ENCODE measurements around the gene EPHA4. TPM values are rescaled to one million over a fixed set of nuclear protein-coding genes. Genes with fewer than 3 reads are reported as not detected.

The EPHA4 gene
- total RNA-seq, 4 donors from 2014 or later = 3.5 to 16.5 (median 12.4) TPM

DNA sequence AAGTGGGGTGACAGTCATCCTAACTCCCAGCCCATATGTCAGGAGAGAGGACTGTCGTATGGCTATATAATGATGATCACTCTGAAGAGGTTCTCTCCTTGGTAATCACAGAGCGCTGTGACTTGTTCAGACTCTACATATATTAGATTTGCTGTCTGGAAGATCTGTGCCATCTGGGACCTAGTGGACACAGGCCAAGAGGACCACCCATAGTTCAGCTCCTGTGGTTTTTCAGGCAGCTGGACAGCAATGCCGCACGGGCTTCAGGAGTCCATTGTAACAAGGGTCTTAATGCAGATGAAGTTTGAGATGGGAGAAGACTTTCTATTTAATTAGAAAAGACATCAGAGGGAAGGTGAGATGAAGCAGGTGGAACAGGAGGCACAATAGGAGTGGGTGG lies 40.1 kb upstream of the EPHA4 start:
- H3K27ac ChIP-seq = no peak overlapping the region
- no peak for DNase-seq
- H3K9me3 ChIP-seq = no peaks in the 10 kb centered on the region
- H3K4me1 ChIP-seq = no peaks in the 10 kb centered on the region
- H3K27me3 ChIP-seq = no peaks in the 10 kb centered on the region
- no peak overlapping the region for H3K4me3 ChIP-seq
- H3K36me3 ChIP-seq = no peaks in the 10 kb centered on the region
- TF ChIP-seq, protein P1, sequence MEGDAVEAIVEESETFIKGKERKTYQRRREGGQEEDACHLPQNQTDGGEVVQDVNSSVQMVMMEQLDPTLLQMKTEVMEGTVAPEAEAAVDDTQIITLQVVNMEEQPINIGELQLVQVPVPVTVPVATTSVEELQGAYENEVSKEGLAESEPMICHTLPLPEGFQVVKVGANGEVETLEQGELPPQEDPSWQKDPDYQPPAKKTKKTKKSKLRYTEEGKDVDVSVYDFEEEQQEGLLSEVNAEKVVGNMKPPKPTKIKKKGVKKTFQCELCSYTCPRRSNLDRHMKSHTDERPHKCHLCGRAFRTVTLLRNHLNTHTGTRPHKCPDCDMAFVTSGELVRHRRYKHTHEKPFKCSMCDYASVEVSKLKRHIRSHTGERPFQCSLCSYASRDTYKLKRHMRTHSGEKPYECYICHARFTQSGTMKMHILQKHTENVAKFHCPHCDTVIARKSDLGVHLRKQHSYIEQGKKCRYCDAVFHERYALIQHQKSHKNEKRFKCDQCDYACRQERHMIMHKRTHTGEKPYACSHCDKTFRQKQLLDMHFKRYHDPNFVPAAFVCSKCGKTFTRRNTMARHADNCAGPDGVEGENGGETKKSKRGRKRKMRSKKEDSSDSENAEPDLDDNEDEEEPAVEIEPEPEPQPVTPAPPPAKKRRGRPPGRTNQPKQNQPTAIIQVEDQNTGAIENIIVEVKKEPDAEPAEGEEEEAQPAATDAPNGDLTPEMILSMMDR (IDR thresholded peaks at IDR 0.05) = no peak
- TF ChIP-seq POLR2A (IDR thresholded peaks at IDR 0.05) = no peak

DNA sequence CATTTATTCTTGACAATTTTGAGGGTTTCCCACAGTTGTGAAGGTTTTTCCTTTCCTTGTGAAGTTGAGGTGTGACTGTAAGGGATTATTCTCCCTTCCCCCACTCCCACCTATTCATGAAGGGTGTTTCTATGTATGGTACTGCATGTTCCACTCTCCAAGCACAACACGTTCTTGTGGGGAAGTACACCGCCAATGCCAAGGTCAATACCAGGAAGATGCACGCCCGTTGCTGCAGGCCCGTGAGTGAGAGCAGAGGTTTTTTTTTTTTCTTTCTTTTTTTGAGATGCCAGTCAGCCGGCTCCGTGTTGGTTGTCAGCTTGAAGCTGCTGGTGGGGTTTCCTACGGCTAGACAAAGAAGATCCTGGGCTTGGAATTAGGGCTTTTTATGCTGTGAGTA lies 38.6 kb upstream of the EPHA4 start:
- Histone ChIP-seq H3K9me3 (no peaks in the 10 kb centered on the region), H3K27ac (no peak overlapping the region), H3K27me3 (no peaks in the 10 kb centered on the region), H3K4me1 (no peaks in the 10 kb centered on the region), H3K36me3 (no peaks in the 10 kb centered on the region), H3K4me3 (no peak overlapping the region)
- TF ChIP-seq, protein P1 (IDR thresholded peaks at IDR 0.05) = no peak
- TF ChIP-seq POLR2A (IDR thresholded peaks at IDR 0.05) = no peak
- no peak for DNase-seq

DNA sequence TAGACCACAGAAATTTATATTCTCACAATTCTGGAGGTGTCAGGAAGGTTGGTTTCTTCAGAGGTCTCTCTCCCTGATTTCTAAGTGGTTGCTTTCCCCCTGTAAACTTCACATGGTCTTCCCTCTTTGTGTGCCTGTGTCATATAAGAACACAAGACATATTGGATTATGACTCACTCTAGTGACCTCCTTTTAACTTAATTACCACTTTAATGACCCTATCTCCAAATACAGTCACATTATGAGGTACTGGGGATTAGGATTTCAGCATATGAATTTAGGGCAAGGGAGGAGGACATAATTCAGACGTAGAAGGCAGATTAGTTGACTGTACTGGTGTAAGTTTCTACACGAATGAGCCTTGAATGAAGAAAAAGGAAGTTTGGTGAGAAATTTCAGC lies 38.2 kb upstream of the EPHA4 start:
- Histone ChIP-seq H3K27me3 (no peaks in the 10 kb centered on the region), H3K4me3 (no peak overlapping the region), H3K9me3 (no peaks in the 10 kb centered on the region), H3K36me3 (no peaks in the 10 kb centered on the region), H3K4me1 (no peaks in the 10 kb centered on the region), H3K27ac (no peak overlapping the region)
- no peak for TF ChIP-seq POLR2A (IDR thresholded peaks at IDR 0.05)
- TF ChIP-seq, protein P1 (IDR thresholded peaks at IDR 0.05) = no peak
- no peak for DNase-seq

DNA sequence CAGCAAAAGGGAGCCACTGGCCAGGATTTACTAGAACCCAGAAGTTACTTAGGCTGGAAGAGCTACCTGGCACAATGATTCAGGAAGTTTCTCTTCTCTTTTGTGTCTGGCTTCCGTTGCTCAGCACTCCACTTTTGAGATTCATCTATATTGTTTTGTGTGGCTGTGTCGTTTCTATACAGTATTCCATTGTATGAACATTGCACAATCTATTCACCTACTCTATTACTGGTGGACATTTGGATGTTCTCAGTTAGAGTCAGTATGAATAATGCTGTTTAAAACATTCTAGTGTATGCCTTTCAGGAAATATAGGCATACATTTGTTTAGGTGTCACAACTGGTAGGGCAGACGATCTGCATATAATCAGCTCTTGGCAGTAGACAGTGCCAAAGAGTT lies 36.3 kb upstream of the EPHA4 start:
- no peaks in the 10 kb centered on the region for H3K9me3 ChIP-seq
- H3K4me3 ChIP-seq = no peak overlapping the region
- TF ChIP-seq, protein P1 (IDR thresholded peaks at IDR 0.05) = no peak
- no peak for TF ChIP-seq POLR2A (IDR thresholded peaks at IDR 0.05)
- H3K27me3 ChIP-seq = no peaks in the 10 kb centered on the region
- no peak overlapping the region for H3K27ac ChIP-seq
- H3K36me3 ChIP-seq = no peaks in the 10 kb centered on the region
- no peak for DNase-seq
- no peaks in the 10 kb centered on the region for H3K4me1 ChIP-seq

DNA sequence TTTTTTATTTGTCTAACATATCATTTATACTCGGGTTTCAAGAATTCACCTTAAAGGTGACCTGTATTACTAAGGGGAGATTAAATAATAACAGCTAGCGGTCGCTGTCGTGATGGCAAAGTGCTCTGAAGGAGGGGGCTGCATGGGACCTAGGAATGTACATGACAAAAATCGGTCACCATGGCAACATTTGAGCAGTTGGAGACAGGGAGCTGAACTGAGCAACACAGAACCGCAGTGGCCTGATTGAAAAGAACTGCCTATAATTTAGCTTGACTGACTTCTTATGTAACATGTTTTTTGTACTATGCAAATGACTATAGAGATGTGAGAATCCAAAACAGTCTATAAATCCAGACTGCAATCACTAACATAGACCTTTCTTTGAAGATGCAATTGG lies 34.3 kb upstream of the EPHA4 start:
- Histone ChIP-seq H3K36me3 (no peaks in the 10 kb centered on the region), H3K9me3 (no peaks in the 10 kb centered on the region), H3K27ac (no peak overlapping the region), H3K4me1 (no peaks in the 10 kb centered on the region), H3K4me3 (no peak overlapping the region), H3K27me3 (no peaks in the 10 kb centered on the region)
- TF ChIP-seq, protein P1 (IDR thresholded peaks at IDR 0.05) = no peak
- TF ChIP-seq POLR2A (IDR thresholded peaks at IDR 0.05) = no peak
- no peak for DNase-seq

DNA sequence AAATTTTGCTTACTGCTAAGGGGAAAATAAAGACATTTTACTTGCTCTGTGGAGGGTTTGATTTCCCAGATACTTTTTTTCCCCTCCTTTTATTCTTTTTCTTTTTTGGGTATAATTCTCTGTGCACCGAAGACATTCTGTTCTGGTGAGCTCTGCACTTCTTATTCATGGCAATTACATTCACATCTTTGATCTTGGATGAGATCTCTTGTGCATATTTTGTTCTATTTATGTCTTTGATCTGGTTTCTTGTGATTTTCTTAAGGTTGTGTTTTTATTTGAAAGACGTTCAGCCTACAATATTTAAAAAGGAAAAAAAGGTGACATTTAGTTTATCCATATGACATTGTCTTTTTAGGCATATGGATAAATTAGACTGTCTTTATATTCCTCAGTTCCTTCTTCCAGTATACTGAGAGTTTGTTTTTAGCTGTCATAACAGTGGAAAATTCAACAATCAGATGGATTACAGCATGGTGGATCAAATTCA lies 33.7 kb upstream of the EPHA4 start:
- Histone ChIP-seq H3K4me3 (no peak overlapping the region), H3K36me3 (no peaks in the 10 kb centered on the region), H3K4me1 (no peaks in the 10 kb centered on the region), H3K9me3 (no peaks in the 10 kb centered on the region), H3K27ac (no peak overlapping the region), H3K27me3 (no peaks in the 10 kb centered on the region)
- TF ChIP-seq POLR2A (IDR thresholded peaks at IDR 0.05) = no peak
- TF ChIP-seq, protein P1 (IDR thresholded peaks at IDR 0.05) = no peak
- no peak for DNase-seq

Measured in Peyer's patch (tissue), 4 donors.